ENCODE measurements around the gene LSP1. TPM values are rescaled to one million over a fixed set of nuclear protein-coding genes. Genes with fewer than 3 reads are reported as not detected.

The LSP1 gene
- total and polyA plus RNA-seq, 2 of the 4 experiments (the other 2 are of a cell fraction) = not detected

GRCh38 chr11:1928891-1929541 lies 76.1 kb downstream of the LSP1 start:
- intact Hi-C loops (cut with micrococcal nuclease) = no loop called here
- Histone ChIP-seq H2BK20ac (ENCODE audit: low read depth, low read length) (no peak overlapping the region), H3K4me1 (ENCODE audit: control insufficient read depth, insufficient read depth, low read length) (no peaks in the 10 kb centered on the region), H4K5ac (ENCODE audit: low read depth, low read length) (no peak overlapping the region), H3K4me2 (ENCODE audit: low read depth, low read length) (no peak overlapping the region), H3K18ac (ENCODE audit: low read depth, low read length) (no peak overlapping the region), H3K56ac (ENCODE audit: extremely low read depth, insufficient read depth, low read length) (no peak overlapping the region), H4K8ac (ENCODE audit: low read depth in 2 of 2, low read length in 2 of 2) (no peak overlapping the region), H3K9ac (ENCODE audit: low read depth, low read length) (no peak overlapping the region), H3K9me3 (ENCODE audit: control insufficient read depth, insufficient read depth, low read length) (no peaks in the 10 kb centered on the region), H3K9me1 (ENCODE audit: insufficient read depth, low read length) (no peaks in the 10 kb centered on the region), H2BK15ac (ENCODE audit: low read depth, low read length) (no peak overlapping the region), H3K36me3 (ENCODE audit: control insufficient read depth, insufficient read depth, low read length) (no peaks in the 10 kb centered on the region), H3K4ac (ENCODE audit: low read depth, low read length) (no peak overlapping the region), H2AK5ac (ENCODE audit: low read depth, low read length) (no peak overlapping the region), H3K27ac (ENCODE audit: insufficient read depth, low read length) (no peak overlapping the region), H2AFZ (replicated peaks; ENCODE audit: low read length, poor library complexity) (no peak overlapping the region), H3K14ac (replicated peaks; ENCODE audit: low read depth, low read length) (no peak overlapping the region), H3K23ac (ENCODE audit: low read depth, low read length) (no peak overlapping the region), H4K91ac (ENCODE audit: insufficient read depth, low read depth, low read length) (no peak overlapping the region), H2BK120ac (ENCODE audit: low read depth, low read length) (no peak overlapping the region), H2BK5ac (ENCODE audit: low read depth, low read length, poor library complexity, severe bottlenecking) (no peak overlapping the region), H2AK9ac (replicated peaks; ENCODE audit: low read depth, low read length, poor library complexity) (no peak overlapping the region), H3K4me3 (ENCODE audit: insufficient read depth, low read depth, low read length) (no peak overlapping the region), H4K20me1 (ENCODE audit: insufficient read depth, low read length) (no peaks in the 10 kb centered on the region), H3K79me1 (ENCODE audit: low read depth in 1 of 2, low read length in 2 of 2) (no peaks in the 10 kb centered on the region), H3K27me3 (ENCODE audit: control insufficient read depth, insufficient read depth, low read length) (peaks cover 11% of the 10 kb centered on the region; the same call in 1 of the 2 replicates)
- POLR2A ChIA-PET (ENCODE audit: unreplicated experiment) = no interaction called here
- WGBS, 2 experiments (ENCODE audit: extremely low coverage in 2 of 2, insufficient read length in 1 of 2) = 76% methylated on average over 18 of the region's 35 CpGs; no CpG with 5 or more reads in 1 of the 2 experiments
- ATAC-seq (ENCODE audit: low read depth) (no peak), DNase-seq (no peak)
- BruUV-seq (replicated peaks) = no TSS peak
- TF ChIP-seq MAZ (IDR thresholded peaks at IDR 0.05; ENCODE audit: borderline replicate concordance, low read depth, low read length) (no peak), BHLHE40 (IDR thresholded peaks at IDR 0.05; ENCODE audit: low read depth, low read length) (no peak), SMC3 (IDR thresholded peaks at IDR 0.05; ENCODE audit: low read depth, low read length) (no peak), FOS (IDR thresholded peaks at IDR 0.05; ENCODE audit: low read depth, low read length) (no peak), RCOR1 (IDR thresholded peaks at IDR 0.05; ENCODE audit: insufficient replicate concordance, low read length) (no peak), RAD21 (IDR thresholded peaks at IDR 0.05; ENCODE audit: low read length) (no peak)
- TF ChIP-seq, protein P1, sequence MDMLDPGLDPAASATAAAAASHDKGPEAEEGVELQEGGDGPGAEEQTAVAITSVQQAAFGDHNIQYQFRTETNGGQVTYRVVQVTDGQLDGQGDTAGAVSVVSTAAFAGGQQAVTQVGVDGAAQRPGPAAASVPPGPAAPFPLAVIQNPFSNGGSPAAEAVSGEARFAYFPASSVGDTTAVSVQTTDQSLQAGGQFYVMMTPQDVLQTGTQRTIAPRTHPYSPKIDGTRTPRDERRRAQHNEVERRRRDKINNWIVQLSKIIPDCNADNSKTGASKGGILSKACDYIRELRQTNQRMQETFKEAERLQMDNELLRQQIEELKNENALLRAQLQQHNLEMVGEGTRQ (IDR thresholded peaks at IDR 0.05; ENCODE audit: low read depth, low read length) = no peak
- CTCF ChIA-PET = no interaction called here
- in situ Hi-C loops (cut with MboI; ENCODE audit: low sequenced_read_pairs) = no loop called here
- dilution Hi-C loops (cut with HindIII; ENCODE audit: low sequenced_read_pairs, unreplicated experiment) = no loop called here
